GM12878 (cell line): ENCODE measurements around the gene GAGE12H. TPM values are rescaled to one million over a fixed set of nuclear protein-coding genes. Genes with fewer than 3 reads are reported as not detected.
"Not testable (repeated sequence)": the region's sequence is repeated elsewhere in the genome, so short reads cannot be mapped to it uniquely, and the experiment has no call there.

Experiments
- ATAC-seq: fragments of 200-7000 bp; cut with Tn5 transposase; 3 replicates; pipeline ENCODE4 v1.9.1; 2020; ENCODE audit warnings: mild to moderate bottlenecking, moderate library complexity
- Bru-seq: library from RNA; stranded (reverse); fragments of 400-500 nt; gene quantifications from one replicate; lab custom pipeline; 2021; lab: Mats Ljungman, UMichigan
- BruChase-seq, 2 experiments: library from RNA; stranded (reverse); fragments of 400-500 nt; gene quantifications; one replicate each; lab custom pipeline; 2021; lab: Mats Ljungman, UMichigan
- BruUV-seq: library from RNA; stranded (reverse); fragments of 400-500 nt; replicated peaks from 2 replicates; lab custom pipeline; 2021; lab: Mats Ljungman, UMichigan
- CTCF ChIA-PET: fragments of 300-600 bp; sonication (Branson Sonifier 250); formaldehyde crosslinking; extraction: SDS; loops from one replicate; lab custom pipeline; 2021; ENCODE audit warnings: inconsistent platforms; lab: Yijun Ruan, JAX
- POLR2A ChIA-PET: fragments of 350-600 bp; formaldehyde crosslinking; extraction: SDS; loops from one replicate; lab custom pipeline; 2021; ENCODE audit warnings: inconsistent platforms; lab: Charles Lee
- RAD21 ChIA-PET: fragments of 300-600 bp; sonication (Branson Sonifier 250); formaldehyde crosslinking; loops from one replicate; lab custom pipeline; 2023; ENCODE audit warnings: antibody characterized with exemption; ENCODE audit not compliant: unreplicated experiment; lab: Charles Lee
- SMC1A ChIA-PET: fragments of 300-600 bp; sonication (Branson Sonifier 250); formaldehyde crosslinking; loops from one replicate; lab custom pipeline; 2023; ENCODE audit not compliant: unreplicated experiment, uncharacterized antibody; lab: Charles Lee
- DNase-seq: peaks from one replicate; pipeline ENCODE4 v3.0.0-alpha.2; 2011; ENCODE audit warnings: low read depth, low spot score
- FAIRE-seq: peaks from 3 replicates; lab custom pipeline; 2011; peaks lifted over from hg19 to GRCh38; lab: Jason Lieb, UNC
- H2AFZ ChIP-seq: 2 replicates; pipeline ENCODE4 v1.6.0; 2011; ENCODE audit warnings: low read depth, low read length, control low read depth; ENCODE audit not compliant: control insufficient read depth
- H3K27ac ChIP-seq: 2 replicates; pipeline ENCODE4 v1.5.1; 2011; ENCODE audit warnings: control low read depth; ENCODE audit not compliant: control insufficient read depth, insufficient read depth
- H3K27me3 ChIP-seq, 2 experiments: replicated peaks in 1 of 2; 2 replicates each; pipeline versions ENCODE4 v1.6.0 to v1.6.1; 2011; ENCODE audit warnings: low read length in 1 of 2; ENCODE audit not compliant: control insufficient read depth in 2 of 2, insufficient read depth in 2 of 2
- H3K36me3 ChIP-seq, 2 experiments: 2 replicates each; pipeline ENCODE4 v1.5.1; 2011; ENCODE audit warnings: low read length in 1 of 2; ENCODE audit not compliant: control insufficient read depth in 2 of 2, insufficient read depth in 2 of 2
- H3K4me1 ChIP-seq: 2 replicates; pipeline ENCODE4 v1.6.1; 2011; ENCODE audit warnings: mild to moderate bottlenecking, low read length, moderate library complexity, mixed read lengths; ENCODE audit not compliant: control insufficient read depth, insufficient read depth
- H3K4me2 ChIP-seq: 2 replicates; pipeline ENCODE4 v1.6.0; 2011; ENCODE audit warnings: control low read depth; ENCODE audit not compliant: control insufficient read depth, insufficient read depth
- H3K4me3 ChIP-seq: fragments of 200-600 bp; sonication (generic); 2 replicates; pipeline ENCODE4 v1.5.1; 2016
- H3K79me2 ChIP-seq: 2 replicates; pipeline ENCODE4 v1.6.0; 2011; ENCODE audit warnings: low read length; ENCODE audit not compliant: control insufficient read depth, insufficient read depth
- H3K9ac ChIP-seq: 2 replicates; pipeline ENCODE4 v1.8.0; 2011; ENCODE audit warnings: low read length, control low read depth, mixed read lengths; ENCODE audit not compliant: control insufficient read depth, insufficient read depth
- H3K9me3 ChIP-seq: replicated peaks from 3 replicates; pipeline ENCODE4 v1.5.1; 2011; ENCODE audit warnings: mild to moderate bottlenecking, low read length; ENCODE audit not compliant: control insufficient read depth, insufficient read depth
- H4K20me1 ChIP-seq: 2 replicates; pipeline ENCODE4 v1.6.0; 2011; ENCODE audit not compliant: control insufficient read depth, insufficient read depth
- WGBS: methylation state at CpG from one replicate; pipeline ENCODE4 v1.1.6; 2016; ENCODE audit warnings: low lambda C conversion rate; ENCODE audit not compliant: insufficient replicate concordance, insufficient coverage; ENCODE audit errors: missing lambda C conversion rate; 5-methylcytosine and 5-hydroxymethylcytosine counted together
- in situ Hi-C: fragments of 300-500 bp; cut with MboI; formaldehyde crosslinking; loops from 9 replicates; pipeline ENCODE4 v1.14.3; 2018; ENCODE audit warnings: mixed read lengths
- intact Hi-C: fragments of 100-400 bp; cut with micrococcal nuclease; formaldehyde crosslinking; loops from one replicate; pipeline ENCODE4 v1.14.2; 2022; ENCODE audit not compliant: unreplicated experiment
- long read RNA-seq, 2 experiments: library from polyadenylated mRNA; unstranded; transcript quantifications; one replicate each; pipeline ENCODE4 v2.0.0, GENCODE V29; 2019 to 2020
- polyA minus RNA-seq, 3 experiments: library from RNA; depleted of rRNA, polyadenylated mRNA; stranded (reverse); fragments of >200 nt; gene quantifications; 2 replicates each; pipeline ENCODE4 v1.2.3, GENCODE V29; 2011
- polyA plus RNA-seq, 11 experiments: library from polyadenylated mRNA; depleted of rRNA in 4 of 11; unstranded in 6 of 11; stranded (reverse) in 5 of 11; fragments of >200 nt; fragmentation: Nextera tagmentation in 4 of 11; fragmentation: Illumina TruSeq in 1 of 11; extraction: Ambion mirVana in 4 of 11; extraction: Trizol in 1 of 11; gene quantifications; 1 replicate in 1 of 11; 2 replicates in 10 of 11; pipeline versions ENCODE4 v1.2.1 to v1.2.3, GENCODE V29; 2011 to 2016; ENCODE audit warnings: inconsistent platforms in 2 of 11, missing spikeins in 2 of 11, low read depth in 1 of 11
- total RNA-seq, 4 experiments: library from RNA; depleted of rRNA in 3 of 4; stranded (reverse); fragments of >200 nt in 3 of 4; fragmentation: Illumina TruSeq in 1 of 4; extraction: Trizol in 1 of 4; gene quantifications; 2 replicates each; pipeline versions ENCODE4 v1.2.1 to v1.2.3, GENCODE V29; 2013 to 2021

The GAGE12H gene
- total RNA-seq (2013; cell fraction: nucleolus; rRNA removed), result not detected in 2 replicates
- total RNA-seq (2014; rRNA removed) (not detected in 2 replicates), total RNA-seq (2014; rRNA removed; fragmentation: Illumina TruSeq; extraction: Trizol) (not detected in 2 replicates), total RNA-seq (2021) (not detected in 2 replicates), polyA plus RNA-seq (2011; rRNA removed) (not detected in 2 replicates), polyA plus RNA-seq (2014; fragmentation: Illumina TruSeq; extraction: Trizol) (not detected in 2 replicates), polyA plus RNA-seq (2014; fragmentation: Nextera tagmentation; extraction: Ambion mirVana) (not detected), polyA plus RNA-seq (2014; rRNA removed) (not detected in 2 replicates), polyA plus RNA-seq (2016; fragmentation: Nextera tagmentation; extraction: Ambion mirVana) (not detected), polyA minus RNA-seq (2011; rRNA and poly(A)+ RNA removed) (not detected in 2 replicates), Bru-seq, nascent RNA (not detected), BruChase-seq, experiment 1, labeled RNA remaining after a 6-hour chase (not detected), BruChase-seq, experiment 2, labeled RNA remaining after a 2-hour chase (not detected)
- not detected for polyA plus RNA-seq (2011; ENCODE audit: low read depth)
- not detected in 2 replicates for polyA plus RNA-seq (2011; cell fraction: cytosol; rRNA removed)
- not detected in 2 replicates for polyA plus RNA-seq (2011; cell fraction: nucleus; rRNA removed)
- polyA plus RNA-seq (2012), result not detected in 2 replicates
- polyA minus RNA-seq (2011; cell fraction: cytosol; rRNA and poly(A)+ RNA removed), result not detected in 2 replicates
- not detected in 2 replicates for polyA minus RNA-seq (2011; cell fraction: nucleus; rRNA and poly(A)+ RNA removed)
- long read RNA-seq, experiment 1, result 0 reads
- long read RNA-seq, experiment 2, result 0 reads

GRCh38 chrX:49579649-49580048 is at the start of gene GAGE12H:
TSS of gene GAGE12H (plus strand) at chrX:49579949. CDS start at chrX:49581104, 1,155 bp downstream.
- RAD21 ChIA-PET, ATAC-seq, H3K4me2 ChIP-seq, H2AFZ ChIP-seq, DNase-seq, H3K4me1 ChIP-seq, H3K4me3 ChIP-seq, H3K36me3 ChIP-seq, H3K27me3 ChIP-seq, SMC1A ChIA-PET, H3K27ac ChIP-seq, H3K79me2 ChIP-seq, H3K9ac ChIP-seq, BruUV-seq, CTCF ChIA-PET, in situ Hi-C loops, intact Hi-C loops, POLR2A ChIA-PET, H3K9me3 ChIP-seq, H4K20me1 ChIP-seq, FAIRE-seq: not testable (repeated sequence)
- no CpG with 5 or more reads among the region's 16 CpGs for WGBS

GRCh38 chrX:49531877-49532276 is 47.9 kb upstream of the GAGE12H start, which contains the start of gene GAGE12C:
TSS of gene GAGE12C (plus strand) at chrX:49532177. CDS start at chrX:49533332, 1,155 bp downstream.
- ATAC-seq, FAIRE-seq, H3K9ac ChIP-seq, DNase-seq, H3K4me3 ChIP-seq, POLR2A ChIA-PET, H3K79me2 ChIP-seq, H3K9me3 ChIP-seq, SMC1A ChIA-PET, RAD21 ChIA-PET, H2AFZ ChIP-seq, in situ Hi-C loops, intact Hi-C loops, H4K20me1 ChIP-seq, BruUV-seq, H3K36me3 ChIP-seq, H3K27ac ChIP-seq, H3K4me1 ChIP-seq, H3K27me3 ChIP-seq, H3K4me2 ChIP-seq, CTCF ChIA-PET: not testable (repeated sequence)
- WGBS, result no CpG with 5 or more reads among the region's 16 CpGs

- BruUV-seq, ATAC-seq, CTCF ChIA-PET, H3K27ac ChIP-seq, POLR2A ChIA-PET, in situ Hi-C loops, H2AFZ ChIP-seq, H3K4me2 ChIP-seq, H4K20me1 ChIP-seq, SMC1A ChIA-PET, H3K4me3 ChIP-seq, H3K36me3 ChIP-seq, DNase-seq, H3K9me3 ChIP-seq, H3K27me3 ChIP-seq, H3K9ac ChIP-seq, H3K4me1 ChIP-seq, intact Hi-C loops, FAIRE-seq, RAD21 ChIA-PET, H3K79me2 ChIP-seq: not testable (repeated sequence)
- no CpG with 5 or more reads among the region's 16 CpGs for WGBS
These were observed 38.3 kb upstream of the GAGE12H start, which contains the start of gene GAGE12D for GRCh38 chrX:49541433-49541832. TSS of gene GAGE12D (plus strand) at chrX:49541733. CDS start at chrX:49542888, 1,155 bp downstream.
